Thyroid gland (tissue), 4 donors: ENCODE data around the gene ACHE.

Experiments
- CTCF ChIP-seq, 6 experiments: fragments of 200-600 bp in 3 of 6; fragments of 450-650 bp in 3 of 6; sonication (generic) in 3 of 6; IDR thresholded peaks; one replicate each; pipeline ENCODE4 v1.5.1; 2016 to 2019; ENCODE audit warnings: antibody characterized with exemption in 6 of 6, mild to moderate bottlenecking in 2 of 6, inconsistent platforms in 1 of 6, moderate library complexity in 1 of 6
- POLR2A ChIP-seq, 2 donors: fragments of 450-650 bp; IDR thresholded peaks; one replicate each; pipeline ENCODE4 v1.6.1; 2017; ENCODE audit warnings: antibody characterized with exemption in 2 of 2, mild to moderate bottlenecking in 2 of 2, moderate library complexity in 1 of 2

DNA sequence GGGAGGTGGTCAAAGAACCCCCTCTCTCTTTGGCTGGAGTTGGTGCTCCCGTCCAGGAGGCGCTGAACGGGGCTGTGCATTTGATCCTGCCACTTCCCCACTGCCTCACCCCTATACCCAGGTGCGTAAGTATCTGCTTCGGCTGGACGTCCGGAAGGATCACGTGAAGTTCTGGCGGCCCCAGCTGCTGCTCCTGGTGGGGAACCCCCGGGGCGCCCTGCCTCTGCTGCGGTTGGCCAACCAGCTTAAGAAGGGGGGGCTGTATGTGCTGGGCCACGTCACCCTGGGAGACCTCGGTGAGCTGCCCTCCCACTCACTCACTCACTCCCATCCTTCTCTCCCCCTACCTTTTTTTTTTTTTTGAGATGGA, 34.1 kb downstream of the ACHE start:
- TF ChIP-seq CTCF (IDR thresholded peaks at IDR 0.05) (no peak), POLR2A (IDR thresholded peaks at IDR 0.05) (no peak)
